HG03558 (cell line): ENCODE results near the gene FBXW4.
A peak's percentile ranks its signal among the peaks of the same experiment; 100 is the strongest.
"Not testable (repeated sequence)": the region's sequence is repeated elsewhere in the genome, so short reads cannot be mapped to it uniquely, and the experiment has no call there.

Source experiments
- ATAC-seq: cut with Tn5 transposase; IDR thresholded peaks from one replicate; pipeline ENCODE4 v1.9.1; 2021; ENCODE audit warnings: moderate number of reproducible peaks; ENCODE audit not compliant: unreplicated experiment; ENCODE audit errors: extremely low read depth

FBXW4 gene

DNA sequence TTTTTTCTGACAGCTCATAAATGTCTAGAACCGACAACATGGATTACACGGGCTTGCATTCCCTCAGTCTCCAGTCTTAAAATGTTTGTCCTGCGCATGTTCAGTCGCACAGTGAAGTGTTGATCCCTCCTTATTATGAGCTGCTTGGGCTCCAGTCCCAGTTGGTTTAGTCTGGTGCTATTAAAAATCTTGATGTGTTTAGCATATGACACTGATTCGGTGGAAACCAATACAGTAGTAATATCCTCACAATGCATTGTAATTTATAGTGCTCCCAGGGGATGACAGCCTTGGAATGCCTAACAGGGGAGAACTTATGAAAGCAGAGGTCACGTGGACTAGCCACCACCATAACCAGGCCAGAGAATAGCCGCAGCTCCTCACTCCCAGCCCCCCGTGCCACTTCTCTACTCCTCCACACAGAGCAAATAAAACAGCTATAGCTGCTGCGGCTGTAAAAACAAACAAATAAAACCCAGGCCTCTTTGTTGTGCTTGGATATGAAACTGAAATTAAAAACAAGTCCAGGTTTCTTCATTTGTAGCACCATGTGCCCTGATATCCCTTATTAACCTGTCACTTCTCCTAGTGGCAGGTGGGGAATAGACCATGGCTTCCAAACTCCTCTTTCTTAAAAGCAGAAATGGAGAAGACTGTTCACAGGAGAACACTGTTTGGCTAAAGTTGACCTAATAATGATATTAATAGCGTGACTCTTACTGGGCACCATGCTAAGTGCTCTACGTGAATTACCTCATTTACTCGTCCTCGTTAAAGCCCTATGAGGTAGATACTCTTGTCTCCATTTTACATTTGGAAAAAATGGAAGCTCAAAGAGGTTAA, 99.2 kb downstream of the FBXW4 start:
- ATAC-seq, result no peak

DNA sequence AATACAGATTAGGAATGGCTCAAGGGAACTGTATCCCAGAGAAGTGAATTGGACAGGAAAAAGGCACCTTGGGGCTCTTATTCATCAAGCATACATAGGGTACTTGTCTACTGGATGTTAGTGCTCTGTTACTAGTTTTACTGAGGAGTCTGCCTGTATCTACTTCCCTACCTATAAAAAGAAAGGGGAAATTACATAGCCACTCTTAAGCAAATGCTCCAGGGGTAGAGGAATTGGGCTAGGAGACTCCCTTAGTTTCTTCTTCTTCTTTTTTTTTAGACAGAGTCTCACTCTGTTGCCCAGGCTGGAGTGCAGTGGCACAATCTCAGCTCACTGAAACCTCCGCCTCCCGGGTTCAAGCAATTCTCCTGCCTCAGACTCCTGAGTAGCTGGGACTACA, 101.6 kb downstream of the FBXW4 start:
- ATAC-seq, result not testable (repeated sequence)

DNA sequence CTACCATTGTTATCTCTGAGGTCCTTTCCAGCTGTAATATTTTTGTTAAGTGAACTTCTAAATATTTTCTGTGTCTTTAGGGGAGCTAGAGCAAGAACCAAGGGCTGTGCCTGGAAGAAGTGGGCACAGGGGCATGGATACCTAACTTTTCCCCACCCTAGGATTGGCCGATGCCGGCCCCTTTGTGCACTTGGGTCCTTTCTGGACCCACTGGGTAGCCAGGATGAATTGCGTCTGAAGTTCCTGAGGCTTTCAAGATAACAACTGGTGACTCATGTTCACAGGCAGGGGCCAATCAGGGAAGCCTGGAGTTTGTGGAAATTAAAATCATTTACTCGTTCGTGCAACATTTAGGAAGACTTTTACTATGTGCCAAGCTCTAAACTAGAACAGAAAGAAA, 106.1 kb downstream of the FBXW4 start:
- ATAC-seq, result no peak

DNA sequence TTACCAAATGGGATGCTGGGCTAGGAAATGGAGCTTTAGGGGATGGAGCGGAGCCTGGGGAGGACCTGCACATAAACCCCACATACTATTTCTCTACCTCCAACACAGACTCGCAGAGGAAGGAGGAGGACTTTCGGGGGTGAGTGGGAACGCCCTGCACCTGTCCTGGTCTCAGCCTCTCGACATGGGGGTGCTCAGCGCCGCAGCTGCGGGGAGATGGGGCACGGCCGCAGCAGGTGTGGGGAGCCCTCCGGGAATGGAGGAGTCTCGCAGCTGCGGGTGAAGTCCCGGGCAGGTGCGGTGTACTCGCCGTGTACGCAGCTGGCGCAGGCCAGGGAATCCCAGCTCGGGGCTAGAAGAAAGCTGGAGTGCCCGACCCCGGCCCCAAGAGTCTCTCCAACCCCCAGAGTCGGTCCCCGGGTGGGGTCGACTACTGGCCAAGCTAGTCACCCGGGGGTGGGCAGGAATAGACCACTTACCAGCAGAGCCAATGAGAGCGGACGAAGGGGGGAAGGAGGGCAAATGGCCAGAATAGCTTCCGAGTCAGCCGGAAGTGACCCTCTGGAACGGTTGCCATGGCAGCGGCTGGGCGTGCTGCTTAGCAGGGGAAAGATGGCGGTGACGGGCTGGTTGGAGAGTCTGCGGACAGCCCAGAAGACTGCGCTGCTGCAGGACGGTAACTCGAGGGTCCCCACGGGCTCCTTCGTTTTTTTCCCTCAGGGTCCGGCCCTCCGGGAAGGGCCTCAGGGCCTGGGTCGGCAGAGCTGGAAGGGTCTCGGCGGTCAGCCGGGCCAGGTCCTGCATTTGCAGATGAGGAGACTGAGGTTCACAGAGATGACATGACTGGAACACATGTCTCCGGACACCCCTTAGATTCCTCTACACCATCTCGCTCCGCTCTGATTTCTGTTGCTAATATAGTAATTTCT, 107.0 kb downstream of the FBXW4 start, which contains the start of the genes DPCD and POLL:
Gene DPCD (plus strand): TSS at position 597 of the 929 bp plus-strand sequence. CDS start 16 bp downstream, at position 613.
Gene POLL (minus strand): TSS at position 533 of the 929 bp plus-strand sequence. CDS start 897 bp downstream, outside the sequence.
- peak; percentile 63 for ATAC-seq

DNA sequence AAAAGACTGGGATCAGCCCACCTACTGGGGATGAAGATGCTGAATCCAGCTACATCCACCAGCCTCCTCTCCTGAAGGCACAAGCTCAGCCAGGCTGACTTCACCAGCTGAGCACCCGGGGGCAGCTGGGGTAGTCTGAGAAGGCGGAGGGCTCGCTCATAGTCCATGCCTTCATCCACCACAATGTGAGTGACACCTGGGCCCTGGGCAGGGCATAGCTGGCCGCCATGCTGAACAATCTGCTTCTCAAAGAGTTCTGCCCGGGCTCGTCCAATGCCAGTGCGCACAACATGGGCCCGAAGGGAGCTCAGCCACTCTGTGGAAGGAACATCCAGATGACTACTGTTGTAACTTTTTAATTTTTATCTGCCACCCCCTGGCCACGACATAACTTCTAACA, 109.1 kb downstream of the FBXW4 start:
- no peak for ATAC-seq

DNA sequence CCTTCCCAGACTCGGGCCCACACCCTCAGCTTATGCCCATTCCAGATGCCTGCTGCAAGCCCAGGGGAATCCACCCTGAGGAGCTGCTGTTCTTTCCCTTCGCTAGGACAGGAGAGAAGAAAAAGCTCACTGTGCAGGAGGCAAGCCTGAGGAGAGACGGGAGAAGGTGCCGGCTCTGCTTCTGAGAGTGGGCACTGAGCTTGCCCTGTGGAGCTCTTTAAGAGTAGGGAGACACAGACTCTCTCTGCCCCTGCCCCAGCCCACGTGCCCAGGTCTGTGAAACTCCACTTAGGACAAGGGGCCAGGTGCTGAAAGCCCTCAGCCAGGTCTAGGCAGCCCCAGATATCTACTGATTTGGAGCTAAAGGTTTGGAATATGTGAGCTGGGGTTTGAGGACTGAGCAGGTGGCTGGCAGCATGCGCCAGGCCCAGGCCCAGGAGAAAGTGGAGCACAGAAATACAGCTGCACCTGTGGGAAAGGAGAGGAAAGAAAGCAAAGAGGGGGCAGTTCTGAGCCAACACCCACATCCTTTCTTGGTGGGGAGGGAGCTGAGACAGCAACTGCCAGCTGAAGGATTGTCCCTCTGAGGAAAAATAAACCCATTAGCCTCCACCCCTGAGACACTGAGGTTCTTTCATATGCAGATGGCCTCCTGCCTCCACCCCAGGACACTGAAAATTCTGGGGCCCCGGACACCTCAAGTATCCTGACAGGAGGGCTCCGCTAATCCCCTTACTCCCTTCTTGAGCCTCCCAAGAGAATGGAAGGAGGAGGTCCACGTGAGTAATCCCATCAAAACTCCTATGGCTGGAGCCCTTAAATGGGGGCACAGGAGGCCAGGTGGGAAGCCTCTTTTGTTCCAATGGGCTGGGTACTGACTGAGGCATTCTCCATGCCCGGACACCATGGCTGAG, 114.2 kb downstream of the FBXW4 start:
- ATAC-seq, result no peak

DNA sequence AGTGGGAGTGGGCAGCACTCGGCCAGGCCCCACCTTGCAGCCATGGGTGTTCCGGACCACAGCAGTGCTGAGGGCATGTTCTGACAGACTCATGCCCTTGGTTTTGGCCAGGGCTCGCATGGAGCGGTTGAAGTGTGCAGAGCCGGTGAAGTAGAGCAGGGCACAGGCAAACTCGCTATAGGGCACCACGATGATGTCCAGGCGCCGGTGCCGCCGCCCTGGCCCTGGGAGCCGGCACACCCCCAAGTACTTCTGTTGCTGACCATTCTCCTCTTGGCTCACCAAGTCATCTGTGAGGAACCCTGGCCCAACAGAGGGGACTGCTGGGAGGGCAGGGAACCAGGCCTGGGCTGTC, 115.5 kb downstream of the FBXW4 start:
- no peak for ATAC-seq

DNA sequence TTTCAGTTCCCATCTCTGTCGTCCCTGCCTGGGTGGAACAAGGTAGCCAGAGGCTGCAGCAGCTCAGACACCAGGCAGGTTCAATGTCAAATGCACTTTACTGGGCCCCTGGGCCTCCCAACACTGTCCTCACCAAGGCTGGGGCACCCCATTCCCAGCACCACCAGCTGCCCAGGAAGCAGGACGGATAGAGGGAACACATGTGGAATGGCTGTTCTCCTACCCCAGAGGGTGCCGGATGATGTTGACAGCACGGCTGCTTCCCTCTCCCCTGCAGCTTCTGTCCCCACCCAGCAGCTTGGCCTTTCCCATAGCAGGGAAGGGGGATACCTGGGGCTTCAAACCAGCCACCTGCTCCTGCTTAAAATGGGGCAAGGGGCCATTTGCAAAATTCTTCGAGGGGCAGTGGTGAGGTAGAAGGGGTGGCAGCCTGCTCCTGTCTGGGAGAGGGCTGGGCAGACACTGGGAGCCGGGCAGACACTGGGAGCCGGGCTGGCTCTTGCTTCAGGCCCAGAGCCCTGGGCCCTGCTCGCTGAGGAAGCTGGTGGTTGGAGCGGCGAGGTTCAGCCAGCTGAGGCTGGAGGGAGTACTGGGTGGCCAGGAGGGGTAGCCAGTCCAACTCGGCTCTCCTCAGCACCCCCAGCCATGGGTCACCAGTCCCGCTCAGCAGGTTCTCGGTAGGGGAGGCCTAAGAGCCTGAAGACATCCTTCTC, 116.0 kb downstream of the FBXW4 start:
- ATAC-seq, result no peak

DNA sequence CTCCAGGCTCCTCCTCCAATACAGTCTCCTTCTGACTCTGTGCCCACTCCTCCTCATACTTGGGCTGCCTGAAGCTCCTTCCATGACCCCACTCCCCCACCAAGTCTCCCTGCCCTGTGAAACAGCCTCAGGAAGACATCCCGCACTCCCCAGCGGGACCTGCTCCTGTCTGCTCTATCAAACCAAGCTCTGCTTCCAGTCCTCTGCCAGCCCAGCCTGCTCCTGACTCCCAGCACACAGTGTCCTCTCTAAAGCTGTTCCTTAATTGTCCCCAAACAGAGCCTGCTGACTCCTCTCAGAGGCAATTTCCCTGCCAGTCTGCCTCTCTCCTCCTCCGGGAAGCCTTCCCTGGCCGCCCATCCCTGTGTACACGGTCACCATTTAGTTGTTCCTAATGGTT, 116.8 kb downstream of the FBXW4 start:
- no peak for ATAC-seq

DNA sequence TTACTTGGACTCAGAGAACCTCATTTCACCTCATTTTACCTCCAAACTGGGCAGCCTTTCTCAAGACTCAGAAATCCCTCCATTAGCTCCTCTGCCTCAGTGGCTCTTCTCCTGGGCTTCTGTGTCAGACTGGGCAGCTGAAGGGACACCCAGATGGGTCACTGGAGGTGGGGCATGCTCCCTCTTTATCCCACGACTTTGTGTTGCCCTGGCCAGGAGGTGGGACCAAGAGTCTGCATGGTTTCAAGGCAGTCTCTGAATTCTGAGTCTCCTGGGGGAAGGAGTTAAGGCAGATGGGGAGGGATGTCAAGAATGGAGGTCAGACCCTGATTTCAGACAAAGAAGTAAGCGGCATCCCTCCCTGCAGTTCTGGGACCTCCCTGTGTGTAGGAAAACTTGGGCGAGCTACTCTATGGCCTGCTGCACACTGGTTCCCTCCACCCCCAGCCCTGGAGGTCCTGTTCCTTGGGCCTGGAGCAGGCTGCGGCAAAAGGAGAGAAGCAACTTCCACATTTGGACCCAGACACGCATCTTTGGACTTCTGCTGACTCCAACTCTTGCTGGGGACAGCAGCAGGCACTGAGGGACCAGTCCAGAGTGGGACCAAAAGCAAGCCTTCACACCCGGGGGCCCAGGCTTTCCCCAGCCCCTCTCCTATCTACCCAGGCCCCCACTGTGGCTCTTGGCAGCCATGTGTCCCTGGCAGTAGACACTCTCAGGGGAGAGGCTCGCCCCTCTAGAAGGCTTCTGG, 117.7 kb downstream of the FBXW4 start:
- no peak for ATAC-seq

DNA sequence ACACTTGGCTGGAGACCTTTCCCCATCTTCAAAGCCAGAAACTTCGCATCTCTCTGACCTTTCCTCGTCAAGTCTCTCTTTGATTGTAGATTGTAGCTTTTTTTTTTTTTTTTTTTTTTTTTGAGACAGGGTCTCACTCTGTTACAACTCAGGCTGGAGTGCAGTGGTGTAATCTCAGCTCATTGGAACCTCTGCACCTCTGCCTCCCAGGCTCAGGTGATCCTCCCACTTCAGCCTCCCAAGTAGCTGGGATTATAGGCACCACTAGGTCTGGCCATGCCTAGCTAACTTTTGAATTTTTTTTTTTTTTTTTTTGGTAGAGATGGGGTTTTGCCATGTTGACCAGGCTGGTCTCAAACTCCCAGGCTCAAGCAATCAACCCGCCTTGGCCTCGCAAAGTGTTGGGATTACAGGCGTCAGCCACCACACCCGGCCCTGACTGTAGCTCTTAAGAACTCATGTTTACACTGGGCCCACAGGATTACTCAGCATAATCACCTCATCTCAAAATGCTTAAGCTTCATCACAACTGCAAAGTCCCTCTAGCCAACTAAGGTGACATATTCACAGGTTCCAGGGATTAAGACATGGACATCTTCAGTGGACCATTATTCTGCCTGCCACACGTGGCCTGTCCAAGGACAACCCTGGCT, 118.6 kb downstream of the FBXW4 start:
- ATAC-seq, result no peak

DNA sequence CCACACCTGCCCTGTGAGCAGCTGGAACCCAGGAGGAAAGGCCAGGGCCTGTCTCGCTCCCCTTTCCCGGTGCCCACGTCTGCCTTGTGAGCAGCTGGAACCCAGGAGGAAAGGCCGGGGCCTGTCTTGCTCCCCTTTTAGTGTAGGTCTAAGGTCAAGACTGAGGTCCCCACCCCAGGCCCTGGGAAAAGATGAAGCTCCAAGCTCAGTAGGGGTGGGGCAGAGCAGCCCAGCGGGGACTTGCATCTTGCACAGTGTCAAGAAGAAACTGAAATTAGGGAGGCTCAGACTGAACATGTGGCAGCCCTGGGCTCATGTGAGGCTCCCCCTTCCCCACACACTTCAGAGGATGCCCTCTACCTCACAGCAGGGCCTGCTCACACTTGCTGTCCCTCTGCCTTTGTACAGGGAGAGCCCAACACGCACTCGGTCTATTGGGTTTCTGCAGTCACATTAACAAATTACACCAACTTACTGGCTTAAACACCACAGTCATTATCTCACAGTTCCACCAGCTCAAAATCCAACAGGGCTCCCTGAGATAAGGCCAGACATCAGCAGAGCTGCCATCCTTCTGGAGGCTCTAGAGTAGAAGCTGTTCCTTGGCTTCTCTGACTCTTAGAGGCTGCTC, 119.3 kb downstream of the FBXW4 start:
- ATAC-seq, result no peak

DNA sequence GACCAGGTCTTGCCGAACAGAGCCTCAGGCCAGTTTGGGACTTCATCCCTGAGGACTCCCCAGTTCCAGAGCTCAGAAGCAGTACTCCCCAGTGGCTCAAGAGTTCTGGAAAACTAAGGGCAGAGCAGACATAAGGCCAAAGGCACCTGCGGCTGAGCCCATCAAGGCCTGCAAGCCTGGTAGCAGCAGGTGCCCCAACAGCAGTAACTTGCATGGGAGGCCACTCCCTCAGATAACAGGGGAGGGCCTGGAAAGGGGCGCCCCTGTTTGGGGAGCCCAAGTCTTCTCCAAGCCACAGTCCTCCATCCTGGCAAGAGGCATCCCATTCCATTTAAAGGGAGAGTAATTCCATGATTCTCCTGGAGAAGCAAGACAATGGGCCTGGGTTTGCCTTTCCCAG, 119.9 kb downstream of the FBXW4 start:
- no peak for ATAC-seq

DNA sequence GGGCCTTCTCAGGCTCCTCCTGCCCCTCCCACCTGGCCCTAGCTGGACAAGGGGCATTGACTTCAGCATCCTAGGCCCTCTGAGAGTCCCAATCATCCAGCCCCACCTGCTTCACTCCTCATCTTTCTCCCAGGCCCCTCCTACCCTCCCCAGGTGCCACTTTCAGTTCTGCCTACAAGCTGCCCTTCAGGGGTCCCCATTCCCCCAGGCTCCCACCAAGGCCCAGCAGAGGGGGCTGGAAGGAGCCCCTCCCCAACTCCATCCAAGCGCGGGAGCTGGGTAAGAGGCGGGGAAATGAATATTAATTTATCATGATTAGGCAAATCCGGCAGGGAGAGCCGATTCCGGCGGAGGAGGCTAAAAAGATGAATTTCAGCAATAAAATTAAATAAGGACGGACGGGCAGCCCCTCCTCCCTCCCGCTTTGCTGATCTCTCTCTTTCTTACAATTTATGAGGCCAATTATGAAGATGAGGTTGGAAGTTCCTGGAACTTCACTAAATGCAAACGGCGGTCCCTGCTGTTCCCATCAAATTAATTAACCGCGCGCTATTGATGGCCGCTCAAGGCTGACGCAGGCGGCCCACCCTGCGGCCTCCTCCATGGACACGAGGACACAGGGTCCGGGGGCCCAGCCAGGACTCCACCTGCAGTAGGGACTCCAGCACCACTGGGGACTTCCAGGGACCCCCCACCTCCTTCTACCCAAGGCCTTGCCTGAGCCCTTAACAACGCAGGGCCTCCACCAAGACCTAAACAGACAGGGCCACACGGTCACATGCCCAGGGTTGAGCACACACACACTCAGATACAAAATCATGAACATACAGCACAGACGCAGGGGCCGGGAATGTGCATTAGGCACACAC, 120.9 kb downstream of the FBXW4 start:
- ATAC-seq, result no peak

DNA sequence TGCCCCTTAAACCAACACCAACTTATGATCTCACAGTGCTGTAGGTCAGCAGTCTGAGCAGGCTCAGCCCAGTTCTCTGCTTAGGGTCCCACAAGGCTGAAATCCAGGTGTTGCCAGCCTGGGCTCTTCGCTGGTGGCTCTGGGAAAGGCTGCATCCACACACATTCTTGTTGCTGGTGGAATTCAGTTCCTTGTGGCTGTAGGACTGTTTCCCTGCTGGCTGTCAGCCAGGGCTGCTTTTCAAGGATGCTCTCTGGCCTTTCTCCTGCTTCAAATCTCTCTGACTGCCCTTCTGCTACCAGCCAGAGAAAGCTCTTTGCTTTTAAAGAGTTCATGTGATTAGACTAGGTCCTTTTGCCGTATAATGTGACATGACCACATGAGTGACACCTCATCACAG, 122.2 kb downstream of the FBXW4 start:
- ATAC-seq, result no peak

DNA sequence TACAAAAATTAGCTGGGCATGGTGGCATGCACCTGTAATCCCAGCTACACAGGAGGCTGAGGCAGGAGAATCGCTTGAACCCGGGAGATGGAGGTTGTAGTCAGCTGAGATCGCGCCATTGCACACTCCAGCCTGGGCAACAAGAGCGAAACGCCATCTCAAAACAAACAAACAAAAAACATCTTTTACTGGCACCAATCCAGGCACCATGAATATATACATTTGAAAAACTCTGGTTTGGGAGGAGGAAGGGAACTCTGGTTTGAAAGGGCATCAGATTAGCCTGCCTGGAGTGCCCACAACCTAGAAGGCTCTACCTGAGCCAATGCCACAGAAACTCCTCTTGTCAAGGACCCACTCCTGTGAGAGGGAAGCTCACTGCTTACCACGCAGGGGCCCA, 122.8 kb downstream of the FBXW4 start:
- ATAC-seq, result no peak
